Esophagus muscularis mucosa (tissue), 4 donors: ENCODE results near the gene URB1. TPM values are rescaled to one million over a fixed set of nuclear protein-coding genes. Genes with fewer than 3 reads are reported as not detected.

ENCODE experiments used
- DNase-seq: peaks from one replicate; pipeline ENCODE4 v3.0.0-alpha.2; 2017; ENCODE audit errors: extremely low spot score
- H3K27ac ChIP-seq, 4 donors: fragments of 200-600 bp; sonication (generic); replicated peaks in 1 of 4; 1 replicate in 3 of 4; 2 replicates in 1 of 4; pipeline ENCODE4 v1.5.1; 2016 to 2019; ENCODE audit warnings: mild to moderate bottlenecking in 1 of 4
- H3K27me3 ChIP-seq, 4 donors: fragments of 200-600 bp; sonication (generic); one replicate each; pipeline versions ENCODE4 v1.5.1 to v1.6.0; 2016 to 2019
- H3K36me3 ChIP-seq, 4 donors: fragments of 200-600 bp; sonication (generic); one replicate each; pipeline ENCODE4 v1.5.1; 2016 to 2019
- H3K4me1 ChIP-seq, 4 donors: fragments of 200-600 bp; sonication (generic); one replicate each; pipeline ENCODE4 v1.5.1; 2016 to 2019
- H3K4me3 ChIP-seq, 4 donors: fragments of 200-600 bp; sonication (generic); 1 replicate in 2 of 4; 2 replicates in 2 of 4; pipeline ENCODE4 v1.5.1; 2016 to 2019; ENCODE audit warnings: mild to moderate bottlenecking in 4 of 4, moderate library complexity in 1 of 4
- H3K9me3 ChIP-seq, 4 donors: fragments of 200-600 bp; sonication (generic); 1 replicate in 3 of 4; 2 replicates in 1 of 4; pipeline ENCODE4 v1.5.1; 2016 to 2019
- EP300 ChIP-seq: sonication (generic); formaldehyde crosslinking; IDR thresholded peaks from one replicate; pipeline ENCODE4 v1.6.1; 2017; ENCODE audit warnings: antibody characterized with exemption
- POLR2A ChIP-seq: fragments of 450-650 bp; IDR thresholded peaks from one replicate; pipeline ENCODE4 v1.6.1; 2017; ENCODE audit warnings: antibody characterized with exemption, moderate library complexity, mild to moderate bottlenecking, low read depth
- POLR2AphosphoS5 ChIP-seq, 2 donors: sonication (generic); formaldehyde crosslinking; IDR thresholded peaks; one replicate each; pipeline ENCODE4 v1.6.1; 2017; ENCODE audit warnings: antibody characterized with exemption in 2 of 2
- WGBS: methylation state at CpG from one replicate; pipeline ENCODE4 v1.1.5; 2018; 5-methylcytosine and 5-hydroxymethylcytosine counted together
- intact Hi-C: fragments of 100-400 bp; cut with DNase I; formaldehyde crosslinking; loops from one replicate; pipeline ENCODE4 v1.15.1; 2023
- total RNA-seq, 4 donors: library from RNA; depleted of rRNA; stranded (reverse); fragments of >200 nt; gene quantifications; one replicate each; pipeline versions ENCODE4 v1.1.0 to v1.2.1, GENCODE V29; 2016
- TF ChIP-seq, protein P1 (sequence below), 3 experiments: fragments of 200-600 bp in 2 of 3; fragments of 450-650 bp in 1 of 3; sonication (generic) in 2 of 3; IDR thresholded peaks; one replicate each; pipeline ENCODE4 v1.5.1; 2017 to 2019; ENCODE audit warnings: antibody characterized with exemption in 3 of 3, mild to moderate bottlenecking in 2 of 3, moderate library complexity in 1 of 3

Gene URB1
- total RNA-seq, 4 donors from 2014 or later = 14.1 to 31.0 (median 22.4) TPM

DNA sequence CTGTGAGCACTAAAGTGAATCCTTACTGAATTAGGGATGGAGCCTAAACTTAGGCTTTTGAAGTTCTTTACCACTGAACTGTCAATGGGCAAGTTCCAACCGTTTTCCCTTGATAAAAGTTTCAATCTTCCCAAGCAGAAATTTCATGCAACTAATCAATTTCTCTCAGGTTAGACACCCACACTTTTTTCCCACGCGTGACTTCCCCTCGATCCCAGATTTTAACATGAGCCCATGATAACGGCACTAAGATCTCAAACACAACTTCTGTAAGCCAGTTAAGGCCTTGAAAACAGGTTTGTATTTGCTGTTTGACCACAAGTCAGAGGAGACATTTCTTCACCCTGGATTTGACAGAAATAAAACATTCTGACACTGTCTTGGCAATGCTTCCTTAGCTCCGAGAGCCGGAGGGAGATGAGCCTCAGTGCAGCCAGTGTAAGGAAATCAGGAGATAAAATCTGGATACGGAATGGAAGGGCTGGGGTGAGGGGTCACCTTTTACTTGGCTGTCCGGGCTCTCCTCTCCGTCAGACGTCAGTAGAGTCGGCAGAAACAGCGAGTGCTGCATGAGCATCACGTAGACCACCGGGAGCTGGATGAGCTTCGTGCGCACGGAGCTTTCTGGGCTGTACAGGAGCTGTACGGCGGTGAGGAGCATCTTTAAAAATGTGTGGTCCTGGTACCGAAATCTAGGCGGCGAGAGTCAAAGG is 54.4 kb downstream of the URB1 start:
- no peak overlapping the region for H3K27ac ChIP-seq
- no peaks in the 10 kb centered on the region for H3K27me3 ChIP-seq
- intact Hi-C loops = no loop called here
- H3K9me3 ChIP-seq = no peaks in the 10 kb centered on the region
- no peak for DNase-seq
- H3K36me3 ChIP-seq = peaks cover 53 to 100% (median 85%) of the 10 kb centered on the region in 4 donors
- 92% methylated on average over 23 of the region's 23 CpGs for WGBS
- H3K4me1 ChIP-seq = no peaks in the 10 kb centered on the region
- TF ChIP-seq EP300 = no peak
- TF ChIP-seq POLR2A = no peak
- TF ChIP-seq, protein P1, sequence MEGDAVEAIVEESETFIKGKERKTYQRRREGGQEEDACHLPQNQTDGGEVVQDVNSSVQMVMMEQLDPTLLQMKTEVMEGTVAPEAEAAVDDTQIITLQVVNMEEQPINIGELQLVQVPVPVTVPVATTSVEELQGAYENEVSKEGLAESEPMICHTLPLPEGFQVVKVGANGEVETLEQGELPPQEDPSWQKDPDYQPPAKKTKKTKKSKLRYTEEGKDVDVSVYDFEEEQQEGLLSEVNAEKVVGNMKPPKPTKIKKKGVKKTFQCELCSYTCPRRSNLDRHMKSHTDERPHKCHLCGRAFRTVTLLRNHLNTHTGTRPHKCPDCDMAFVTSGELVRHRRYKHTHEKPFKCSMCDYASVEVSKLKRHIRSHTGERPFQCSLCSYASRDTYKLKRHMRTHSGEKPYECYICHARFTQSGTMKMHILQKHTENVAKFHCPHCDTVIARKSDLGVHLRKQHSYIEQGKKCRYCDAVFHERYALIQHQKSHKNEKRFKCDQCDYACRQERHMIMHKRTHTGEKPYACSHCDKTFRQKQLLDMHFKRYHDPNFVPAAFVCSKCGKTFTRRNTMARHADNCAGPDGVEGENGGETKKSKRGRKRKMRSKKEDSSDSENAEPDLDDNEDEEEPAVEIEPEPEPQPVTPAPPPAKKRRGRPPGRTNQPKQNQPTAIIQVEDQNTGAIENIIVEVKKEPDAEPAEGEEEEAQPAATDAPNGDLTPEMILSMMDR (IDR thresholded peaks at IDR 0.05) = no peak
- no peak for TF ChIP-seq POLR2AphosphoS5 (IDR thresholded peaks at IDR 0.05)
- no peak overlapping the region for H3K4me3 ChIP-seq

- peaks cover 52 to 98% (median 85%) of the 10 kb centered on the region in 4 donors for H3K36me3 ChIP-seq
- intact Hi-C loops = no loop called here
- no peaks in the 10 kb centered on the region for H3K9me3 ChIP-seq
- H3K27me3 ChIP-seq = no peaks in the 10 kb centered on the region
- WGBS = 92% methylated on average over 8 of the region's 8 CpGs
- no peak for DNase-seq
- peak overlapping the region in 2 of 4 donors; percentile 24 to 52 for H3K27ac ChIP-seq
- no peaks in the 10 kb centered on the region for H3K4me1 ChIP-seq
- H3K4me3 ChIP-seq = no peak overlapping the region
- TF ChIP-seq POLR2A (no peak), POLR2AphosphoS5 (IDR thresholded peaks at IDR 0.05) (no peak), EP300 (no peak)
- TF ChIP-seq, protein P1 (IDR thresholded peaks at IDR 0.05) = no peak
These were observed 55.6 kb downstream of the URB1 start for GRCh38 chr21:32337206-32337605.

GRCh38 chr21:32336711-32337110 is 56.1 kb downstream of the URB1 start:
- Histone ChIP-seq H3K4me3 (no peak overlapping the region), H3K36me3 (peaks cover 52 to 98% (median 84%) of the 10 kb centered on the region in 4 donors), H3K4me1 (peaks cover 0 to 3% (median 0%) of the 10 kb centered on the region in 4 donors), H3K9me3 (no peaks in the 10 kb centered on the region), H3K27me3 (no peaks in the 10 kb centered on the region), H3K27ac (peak overlapping the region in 3 of 4 donors; percentile 24 to 52 (median 35))
- no peak for DNase-seq
- TF ChIP-seq POLR2AphosphoS5 (IDR thresholded peaks at IDR 0.05) (no peak), POLR2A (no peak), EP300 (no peak)
- TF ChIP-seq, protein P1 (IDR thresholded peaks at IDR 0.05) = no peak
- intact Hi-C loops = no loop called here
- 56% methylated on average over 1 of the region's 1 CpG for WGBS

GRCh38 chr21:32335601-32336575 is 56.9 kb downstream of the URB1 start:
- DNase-seq = no peak
- Histone ChIP-seq H3K27ac (peak overlapping the region in 3 of 4 donors; percentile 24 to 52 (median 35)), H3K9me3 (no peaks in the 10 kb centered on the region), H3K27me3 (no peaks in the 10 kb centered on the region), H3K4me3 (peak overlapping the region in 1 of 4 donors; percentile 16), H3K4me1 (peaks cover 0 to 8% (median 2%) of the 10 kb centered on the region in 4 donors), H3K36me3 (peaks cover 47 to 97% (median 87%) of the 10 kb centered on the region in 4 donors)
- WGBS = 80% methylated on average over 24 of the region's 27 CpGs
- no peak for TF ChIP-seq POLR2A
- TF ChIP-seq POLR2AphosphoS5 (IDR thresholded peaks at IDR 0.05) = peak in 1 of 2 donors; percentile 27
- intact Hi-C loops = no loop called here
